Ascending aorta (tissue), 2 donors: ENCODE measurements around the gene MPPED1. TPM values are rescaled to one million over a fixed set of nuclear protein-coding genes. Genes with fewer than 3 reads are reported as not detected.

Experiments
- DNase-seq, 2 donors: peaks; one replicate each; pipeline ENCODE4 v3.0.0-alpha.2; 2019; ENCODE audit warnings: low spot score in 2 of 2
- H3K27ac ChIP-seq, 2 donors: fragments of 200-600 bp; sonication (generic); one replicate each; pipeline ENCODE4 v1.5.1; 2016 to 2017; ENCODE audit warnings: mild to moderate bottlenecking in 1 of 2
- H3K27me3 ChIP-seq: fragments of 200-600 bp; sonication (generic); one replicate; pipeline ENCODE4 v1.5.1; 2017
- H3K36me3 ChIP-seq, 2 donors: fragments of 200-600 bp; sonication (generic); one replicate each; pipeline ENCODE4 v1.5.1; 2016
- H3K4me1 ChIP-seq, 2 donors: fragments of 200-600 bp; sonication (generic); one replicate each; pipeline ENCODE4 v1.5.1; 2016 to 2017; ENCODE audit warnings: mild to moderate bottlenecking in 1 of 2
- H3K4me3 ChIP-seq, 2 donors: fragments of 200-600 bp; sonication (generic); one replicate each; pipeline ENCODE4 v1.5.1; 2016 to 2017; ENCODE audit warnings: mild to moderate bottlenecking in 1 of 2
- H3K9me3 ChIP-seq, 2 donors: fragments of 200-600 bp; sonication (generic); one replicate each; pipeline ENCODE4 v1.5.1; 2016
- intact Hi-C: fragments of 100-400 bp; cut with DNase I; formaldehyde crosslinking; loops from one replicate; pipeline ENCODE4 v1.15.1; 2023
- total RNA-seq: library from RNA; depleted of rRNA; stranded (reverse); fragments of >200 nt; gene quantifications from one replicate; pipeline ENCODE4 v1.1.0, GENCODE V29; 2016
- TF ChIP-seq, protein P1 (sequence below), 3 experiments: fragments of 200-600 bp in 2 of 3; fragments of 450-650 bp in 1 of 3; sonication (generic) in 2 of 3; IDR thresholded peaks; one replicate each; pipeline ENCODE4 v1.5.1; 2016 to 2019; ENCODE audit warnings: antibody characterized with exemption in 3 of 3, mild to moderate bottlenecking in 1 of 3, moderate library complexity in 1 of 3

The MPPED1 gene
- total RNA-seq, 1 donor from 2014 or later = not detected

DNA sequence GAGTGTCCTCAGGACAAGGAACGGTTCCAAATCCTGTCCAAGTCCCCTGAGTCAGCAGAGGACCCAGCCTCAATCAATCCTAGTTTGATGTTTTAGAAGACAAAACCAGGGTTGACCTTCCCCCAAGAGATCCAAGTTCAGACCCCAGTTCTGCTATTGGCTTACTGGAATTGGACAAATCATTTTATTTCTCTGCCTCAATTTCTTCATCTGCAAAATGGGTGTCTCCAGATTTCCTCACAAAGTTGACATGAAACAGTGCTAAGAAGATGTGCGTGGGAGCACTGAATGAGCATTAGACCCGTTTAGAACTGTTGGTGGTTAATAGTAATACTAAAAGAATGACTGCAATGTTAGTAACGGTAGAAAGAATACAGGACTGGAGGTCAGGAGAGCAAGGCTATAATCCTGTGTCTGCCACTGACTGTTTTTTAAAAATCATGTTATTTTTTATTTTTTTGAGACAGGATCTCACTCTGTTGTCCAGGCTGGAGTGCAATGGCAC is 35.8 kb upstream of the MPPED1 start:
- no peaks in the 10 kb centered on the region for H3K27me3 ChIP-seq
- H3K36me3 ChIP-seq = no peaks in the 10 kb centered on the region
- H3K4me3 ChIP-seq = no peak overlapping the region
- H3K9me3 ChIP-seq = no peaks in the 10 kb centered on the region
- TF ChIP-seq, protein P1, sequence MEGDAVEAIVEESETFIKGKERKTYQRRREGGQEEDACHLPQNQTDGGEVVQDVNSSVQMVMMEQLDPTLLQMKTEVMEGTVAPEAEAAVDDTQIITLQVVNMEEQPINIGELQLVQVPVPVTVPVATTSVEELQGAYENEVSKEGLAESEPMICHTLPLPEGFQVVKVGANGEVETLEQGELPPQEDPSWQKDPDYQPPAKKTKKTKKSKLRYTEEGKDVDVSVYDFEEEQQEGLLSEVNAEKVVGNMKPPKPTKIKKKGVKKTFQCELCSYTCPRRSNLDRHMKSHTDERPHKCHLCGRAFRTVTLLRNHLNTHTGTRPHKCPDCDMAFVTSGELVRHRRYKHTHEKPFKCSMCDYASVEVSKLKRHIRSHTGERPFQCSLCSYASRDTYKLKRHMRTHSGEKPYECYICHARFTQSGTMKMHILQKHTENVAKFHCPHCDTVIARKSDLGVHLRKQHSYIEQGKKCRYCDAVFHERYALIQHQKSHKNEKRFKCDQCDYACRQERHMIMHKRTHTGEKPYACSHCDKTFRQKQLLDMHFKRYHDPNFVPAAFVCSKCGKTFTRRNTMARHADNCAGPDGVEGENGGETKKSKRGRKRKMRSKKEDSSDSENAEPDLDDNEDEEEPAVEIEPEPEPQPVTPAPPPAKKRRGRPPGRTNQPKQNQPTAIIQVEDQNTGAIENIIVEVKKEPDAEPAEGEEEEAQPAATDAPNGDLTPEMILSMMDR (IDR thresholded peaks at IDR 0.05) = no peak
- peaks cover 0 to 14% of the 10 kb centered on the region in 2 donors for H3K4me1 ChIP-seq
- intact Hi-C loops = no loop called here
- no peak overlapping the region for H3K27ac ChIP-seq
- no peak for DNase-seq

DNA sequence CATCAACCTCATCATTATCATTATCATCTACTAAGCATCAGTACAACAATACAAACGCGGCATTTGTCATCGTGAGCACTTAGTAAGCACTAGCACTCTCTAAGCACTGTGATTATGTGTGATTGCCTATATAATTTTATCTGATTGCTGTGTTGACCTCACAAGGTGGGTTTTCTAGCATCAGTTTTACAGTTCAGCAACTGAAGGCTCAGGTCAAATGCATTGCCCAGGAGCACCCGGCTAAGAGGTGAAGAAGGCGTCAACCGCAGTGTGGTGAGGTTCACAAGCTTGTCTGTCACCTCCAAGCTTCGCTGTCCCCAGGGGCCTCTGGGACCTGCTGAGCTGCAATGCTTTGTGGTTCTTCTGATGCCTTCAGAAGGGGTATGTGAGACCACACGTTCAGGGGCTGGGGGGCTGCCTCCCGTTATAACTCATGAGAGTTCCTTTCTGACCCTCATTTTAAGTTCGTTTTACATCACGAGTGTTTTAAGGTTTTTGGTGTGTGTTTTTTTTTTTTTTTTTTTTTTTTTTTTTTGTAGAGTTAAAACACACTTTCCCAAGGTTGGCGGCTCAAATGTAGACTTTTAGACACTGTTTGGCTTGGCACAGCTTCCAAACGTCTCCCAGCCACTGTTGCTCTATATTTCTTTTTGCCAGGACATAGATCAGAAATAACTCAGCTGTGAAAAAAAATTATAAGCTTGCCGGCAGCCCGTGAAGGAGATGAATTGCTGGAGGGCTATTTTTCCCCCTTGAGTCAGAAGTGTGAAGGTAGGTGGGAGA is 34.9 kb upstream of the MPPED1 start:
- H3K27me3 ChIP-seq = no peaks in the 10 kb centered on the region
- peaks cover 0 to 14% of the 10 kb centered on the region in 2 donors for H3K4me1 ChIP-seq
- H3K27ac ChIP-seq = no peak overlapping the region
- no peak for DNase-seq
- no peaks in the 10 kb centered on the region for H3K36me3 ChIP-seq
- no peak overlapping the region for H3K4me3 ChIP-seq
- intact Hi-C loops = no loop called here
- no peaks in the 10 kb centered on the region for H3K9me3 ChIP-seq
- TF ChIP-seq, protein P1 (IDR thresholded peaks at IDR 0.05) = no peak

DNA sequence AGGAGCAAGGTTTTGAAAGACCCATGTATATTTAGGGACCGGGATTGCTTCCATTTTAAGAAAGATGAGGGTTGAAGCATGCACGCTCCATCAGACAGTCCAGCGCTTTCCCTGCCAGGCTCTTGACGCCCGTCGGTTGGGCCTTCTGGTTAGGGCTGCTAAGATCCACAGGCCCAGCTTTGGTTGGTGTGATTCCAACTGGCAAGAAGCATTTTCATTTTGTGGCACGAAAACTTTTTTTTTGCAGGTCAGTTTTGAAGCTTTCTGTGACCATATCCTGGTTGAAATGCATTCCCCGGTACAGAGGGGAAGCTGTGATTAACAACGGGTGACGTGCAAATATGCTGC is 34.3 kb upstream of the MPPED1 start:
- no peak overlapping the region for H3K4me3 ChIP-seq
- no peaks in the 10 kb centered on the region for H3K36me3 ChIP-seq
- DNase-seq = no peak
- peaks cover 0 to 14% of the 10 kb centered on the region in 2 donors for H3K4me1 ChIP-seq
- H3K27me3 ChIP-seq = no peaks in the 10 kb centered on the region
- intact Hi-C loops = no loop called here
- no peak overlapping the region for H3K27ac ChIP-seq
- TF ChIP-seq, protein P1 (IDR thresholded peaks at IDR 0.05) = no peak
- H3K9me3 ChIP-seq = no peaks in the 10 kb centered on the region

DNA sequence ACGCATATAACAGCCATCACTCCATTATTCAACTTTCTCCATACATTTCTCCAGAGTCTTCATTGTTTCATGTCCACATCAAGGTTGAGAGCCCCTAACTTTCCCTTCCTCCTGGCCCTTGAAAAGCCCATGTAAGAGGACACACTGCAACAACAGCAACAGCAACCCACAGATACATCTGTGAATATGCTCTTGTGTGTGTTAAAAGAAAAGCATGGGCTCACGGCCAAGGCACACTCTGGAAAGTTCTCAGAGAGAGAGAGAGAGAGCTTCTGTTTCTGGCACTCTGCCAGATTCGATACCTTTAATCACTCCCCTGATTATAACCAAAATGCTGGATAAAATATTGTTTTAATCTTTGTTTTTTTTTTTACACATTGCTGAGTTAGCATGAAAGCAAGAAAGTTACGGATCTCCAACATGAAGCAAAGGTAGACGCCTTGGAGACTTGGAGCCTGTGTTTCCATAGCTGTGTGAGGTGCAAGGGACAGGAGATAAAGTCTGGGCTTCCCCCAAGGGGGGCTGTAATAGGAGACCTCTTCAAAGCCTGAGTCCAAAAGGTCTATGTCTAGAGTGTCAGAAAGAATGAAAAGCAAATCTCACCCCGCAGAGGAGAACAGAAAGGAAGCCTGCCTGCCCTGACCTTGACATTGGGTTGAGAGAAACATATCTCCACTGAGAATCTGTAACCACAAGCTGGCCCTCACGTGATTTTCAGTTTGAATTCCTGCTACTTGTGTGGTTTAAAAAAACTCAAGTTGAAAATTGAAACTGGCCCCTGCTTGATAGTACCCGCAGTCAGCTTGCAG is 33.7 kb upstream of the MPPED1 start:
- H3K27ac ChIP-seq = no peak overlapping the region
- H3K9me3 ChIP-seq = no peaks in the 10 kb centered on the region
- no peaks in the 10 kb centered on the region for H3K36me3 ChIP-seq
- intact Hi-C loops = no loop called here
- no peak for DNase-seq
- no peaks in the 10 kb centered on the region for H3K27me3 ChIP-seq
- H3K4me3 ChIP-seq = no peak overlapping the region
- TF ChIP-seq, protein P1 (IDR thresholded peaks at IDR 0.05) = no peak
- H3K4me1 ChIP-seq = peaks cover 0 to 14% of the 10 kb centered on the region in 2 donors

DNA sequence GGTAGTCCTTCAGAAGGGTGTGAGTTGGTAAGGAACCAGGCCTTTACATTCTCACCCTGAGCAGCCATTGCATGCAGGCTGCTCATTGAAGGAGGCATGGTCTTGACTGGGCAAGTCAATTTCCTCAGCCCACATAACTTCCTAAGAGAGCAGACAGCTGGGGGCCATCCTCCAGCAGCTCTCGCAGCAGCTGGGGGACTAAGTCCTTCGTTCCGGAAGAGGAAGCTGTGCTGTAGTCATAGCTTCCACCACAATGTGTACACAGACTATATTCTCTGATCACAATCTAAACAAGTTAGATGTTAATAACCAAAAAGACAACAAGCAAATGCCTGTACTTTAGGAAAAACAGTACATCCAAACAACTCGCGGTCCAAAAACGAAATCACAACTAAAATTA is 30.1 kb upstream of the MPPED1 start:
- intact Hi-C loops = no loop called here
- no peaks in the 10 kb centered on the region for H3K9me3 ChIP-seq

More for the DNA sequence above, 30.1 kb upstream of the MPPED1 start:
- H3K4me3 ChIP-seq = no peak overlapping the region
- peaks cover 0 to 13% of the 10 kb centered on the region in 2 donors for H3K4me1 ChIP-seq
- no peaks in the 10 kb centered on the region for H3K27me3 ChIP-seq
- no peak overlapping the region for H3K27ac ChIP-seq
- DNase-seq = no peak
- H3K36me3 ChIP-seq = no peaks in the 10 kb centered on the region
- TF ChIP-seq, protein P1 (IDR thresholded peaks at IDR 0.05) = no peak
